Uterus (tissue), 2 donors: Measurements from ENCODE around the gene GRK5.

Experiments
- CTCF ChIP-seq, 4 experiments: fragments of 200-600 bp in 2 of 4; fragments of 450-650 bp in 2 of 4; sonication (generic) in 2 of 4; IDR thresholded peaks; one replicate each; pipeline ENCODE4 v1.5.1; 2016 to 2019; ENCODE audit warnings: antibody characterized with exemption in 4 of 4, mild to moderate bottlenecking in 2 of 4, moderate library complexity in 1 of 4
- POLR2A ChIP-seq, 2 donors: fragments of 450-650 bp; IDR thresholded peaks; one replicate each; pipeline ENCODE4 v1.6.1; 2016; ENCODE audit warnings: antibody characterized with exemption in 2 of 2, mild to moderate bottlenecking in 1 of 2, moderate library complexity in 1 of 2

GRCh38 chr10:119253433-119254174 lies 46.2 kb downstream of the GRK5 start:
- TF ChIP-seq CTCF (IDR thresholded peaks at IDR 0.05) (peak in 1 of 4 experiments; percentile 16), POLR2A (IDR thresholded peaks at IDR 0.05) (no peak)
